PFSK-1 (cell line): ENCODE results near the gene ZNF536.

Experiments
- POLR2AphosphoS5 ChIP-seq: IDR thresholded peaks from 2 replicates; pipeline ENCODE4 v1.6.1; 2012; ENCODE audit warnings: low read depth, mild to moderate bottlenecking, control low read depth, low read length, moderate library complexity
- REST ChIP-seq, 2 experiments: IDR thresholded peaks; 2 replicates each; pipeline versions ENCODE4 v1.6.1 to v1.8.0; 2011 to 2012; ENCODE audit warnings: low read depth in 2 of 2, low read length in 2 of 2, control low read depth in 1 of 2, inconsistent platforms in 1 of 2, mild to moderate bottlenecking in 1 of 2, moderate library complexity in 1 of 2; ENCODE audit not compliant: insufficient read depth in 1 of 2

GRCh38 chr19:30420316-30420715 lies 48.1 kb downstream of the ZNF536 start:
- no peak for TF ChIP-seq POLR2AphosphoS5
- no peak for TF ChIP-seq REST (IDR thresholded peaks at IDR 0.05; ENCODE audit: insufficient read depth in 1 of 2, low read depth in 2 of 2, low read length in 2 of 2)
